GM04503 (cell line): ENCODE data around the gene PJA1.

Experiments used
- DNase-seq: peaks from one replicate; pipeline ENCODE4 v3.0.0-alpha.2; 2012; ENCODE audit warnings: low read depth

The PJA1 gene

GRCh38 chrX:69170319-69170718 is 5.1 kb upstream of the PJA1 start:
- no peak for DNase-seq

DNA sequence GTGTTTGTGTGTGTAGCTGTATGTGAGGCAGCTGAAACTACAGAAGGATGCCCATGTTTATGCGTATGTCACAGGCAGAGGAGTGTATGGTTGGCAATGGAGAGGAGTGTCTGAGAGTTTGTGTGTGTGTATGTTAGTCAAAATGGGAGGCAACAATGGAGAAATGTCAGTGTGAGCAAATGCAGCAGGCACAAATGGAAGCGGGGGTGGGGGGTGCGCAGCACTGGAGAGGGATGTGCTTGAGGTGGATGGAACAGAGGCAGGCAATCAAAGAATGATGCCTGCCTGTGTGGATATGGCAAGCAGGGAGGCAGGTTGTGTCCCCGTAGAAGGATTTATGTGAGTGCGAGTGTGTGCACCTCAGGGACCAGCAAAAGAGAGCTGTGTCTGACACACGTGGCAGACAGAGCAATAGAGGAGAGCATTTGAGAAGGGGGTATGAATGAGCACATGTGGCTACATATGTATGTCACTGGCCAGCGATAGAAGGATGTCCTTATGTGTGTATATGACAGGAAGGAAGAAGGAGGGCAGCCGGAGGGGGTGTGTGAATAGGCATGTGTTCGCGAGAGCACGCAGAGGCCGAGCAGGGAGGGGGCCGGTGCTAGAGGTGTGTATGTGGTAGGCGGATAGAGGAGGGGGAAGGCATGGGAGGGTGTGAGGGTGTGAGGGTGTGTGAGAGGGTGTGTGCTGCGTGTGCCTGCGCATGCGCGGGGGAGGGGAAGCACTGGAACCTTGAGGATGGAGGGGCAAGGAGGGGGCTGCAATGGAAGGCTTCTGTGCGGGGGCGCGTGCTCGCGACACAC is 1.1 kb downstream of the PJA1 start:
- no peak for DNase-seq

- no peak for DNase-seq
Measured at GRCh38 chrX:69162361-69162865, 2.8 kb downstream of the PJA1 start.

DNA sequence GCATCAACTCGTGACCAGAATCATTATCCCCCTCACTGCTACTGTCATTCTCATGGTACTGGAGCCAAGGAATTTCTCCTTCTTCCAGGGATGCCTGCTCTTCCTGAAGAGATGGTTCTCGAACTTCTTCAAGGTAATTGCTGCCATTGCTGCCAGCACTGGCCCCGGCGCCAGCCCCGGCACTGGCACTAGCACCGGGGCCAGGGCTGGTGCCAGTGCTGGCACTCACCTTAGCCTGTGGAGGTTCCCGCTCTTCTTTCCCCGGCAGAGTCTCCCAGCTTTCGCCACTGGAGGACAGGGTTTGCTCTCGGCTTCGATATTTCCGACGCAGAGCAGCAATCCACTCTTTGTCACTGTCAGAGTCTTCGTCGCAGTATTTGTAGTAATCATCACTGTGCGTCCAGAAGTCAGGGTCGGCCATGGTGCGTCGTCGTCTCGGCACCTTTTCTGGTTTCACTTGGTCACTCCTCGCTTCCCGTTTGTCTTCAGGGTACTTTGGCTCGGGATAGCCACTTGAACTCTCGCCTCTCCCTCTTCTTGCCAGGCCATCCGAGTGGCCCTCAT is 3.4 kb downstream of the PJA1 start:
- DNase-seq = no peak

DNA sequence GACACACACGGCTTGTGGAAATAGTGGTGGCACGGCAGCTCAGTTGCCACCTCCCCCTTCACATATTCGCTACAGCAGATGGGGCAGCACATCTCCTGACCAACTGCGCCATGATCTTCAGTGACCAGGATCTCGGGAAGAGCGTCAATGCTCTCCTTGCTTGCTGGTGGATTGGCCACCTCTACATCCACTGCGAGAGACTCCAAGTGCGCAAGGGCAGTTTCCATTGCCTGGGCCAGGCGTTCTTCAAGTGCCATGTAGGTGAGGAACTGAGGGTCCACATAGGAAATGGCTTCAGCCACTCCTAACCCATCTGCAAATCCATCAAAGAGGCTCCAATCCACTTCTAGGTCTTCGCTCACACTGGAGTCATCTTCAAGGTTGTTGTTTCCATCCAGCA is 3.9 kb downstream of the PJA1 start:
- DNase-seq = no peak

DNA sequence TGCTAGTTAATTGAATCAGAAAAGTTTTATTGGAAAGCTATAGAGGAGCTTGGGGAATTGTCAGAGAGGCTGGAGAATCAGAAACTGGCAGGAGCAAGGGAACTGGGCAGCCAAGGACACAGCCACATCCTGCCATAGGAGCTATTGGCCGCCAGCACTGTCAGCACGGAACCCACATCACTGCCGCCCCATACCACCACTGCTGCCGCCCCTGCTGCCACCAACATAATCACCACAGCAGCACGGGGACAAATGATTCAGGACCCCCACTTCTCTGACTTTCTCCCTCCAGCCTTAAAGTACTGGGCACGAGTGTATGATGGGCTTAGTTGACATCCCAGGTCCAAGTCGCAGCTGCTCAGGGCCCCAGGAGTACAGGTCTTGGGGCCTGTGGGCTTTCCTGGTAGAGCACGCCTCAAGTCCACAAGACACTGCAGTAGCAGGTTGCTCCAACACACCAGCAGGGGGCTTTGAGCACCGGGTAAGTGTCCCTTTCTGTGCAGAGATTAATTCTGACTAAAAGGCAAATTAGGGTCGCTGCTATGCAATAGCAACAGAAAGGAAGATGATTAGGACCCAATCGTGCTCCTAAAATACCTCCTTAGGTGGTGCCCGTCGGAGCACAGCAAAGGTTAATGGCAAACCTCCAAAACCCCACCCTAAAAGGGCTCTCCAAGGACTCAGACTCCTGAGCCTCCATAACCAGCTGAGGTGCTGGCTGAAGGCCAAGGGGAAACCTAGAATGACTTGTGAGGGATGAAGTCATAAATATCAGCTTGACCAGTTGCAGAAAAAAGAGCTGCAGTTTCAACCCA is 6.9 kb downstream of the PJA1 start:
- DNase-seq = no peak

DNA sequence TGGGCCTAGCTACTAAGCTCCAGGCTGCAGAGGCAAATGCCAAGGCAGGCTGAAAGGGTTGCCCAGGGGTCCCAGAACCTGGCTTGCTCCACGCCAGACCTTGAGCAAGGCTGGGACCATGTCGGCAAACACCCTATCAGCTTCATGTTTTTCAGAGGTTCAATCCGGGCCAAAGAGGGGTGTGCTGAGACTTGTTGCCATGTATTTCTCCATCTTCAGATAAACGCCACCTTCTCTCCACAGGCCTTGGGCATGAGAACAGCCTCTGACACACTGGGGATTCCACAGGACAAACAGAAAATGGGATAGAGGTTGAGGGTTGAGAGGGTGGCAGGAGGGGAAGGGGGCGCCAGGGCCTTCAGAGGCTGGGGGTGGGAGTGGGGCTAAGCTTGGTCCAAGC is 8.6 kb downstream of the PJA1 start:
- no peak for DNase-seq

DNA sequence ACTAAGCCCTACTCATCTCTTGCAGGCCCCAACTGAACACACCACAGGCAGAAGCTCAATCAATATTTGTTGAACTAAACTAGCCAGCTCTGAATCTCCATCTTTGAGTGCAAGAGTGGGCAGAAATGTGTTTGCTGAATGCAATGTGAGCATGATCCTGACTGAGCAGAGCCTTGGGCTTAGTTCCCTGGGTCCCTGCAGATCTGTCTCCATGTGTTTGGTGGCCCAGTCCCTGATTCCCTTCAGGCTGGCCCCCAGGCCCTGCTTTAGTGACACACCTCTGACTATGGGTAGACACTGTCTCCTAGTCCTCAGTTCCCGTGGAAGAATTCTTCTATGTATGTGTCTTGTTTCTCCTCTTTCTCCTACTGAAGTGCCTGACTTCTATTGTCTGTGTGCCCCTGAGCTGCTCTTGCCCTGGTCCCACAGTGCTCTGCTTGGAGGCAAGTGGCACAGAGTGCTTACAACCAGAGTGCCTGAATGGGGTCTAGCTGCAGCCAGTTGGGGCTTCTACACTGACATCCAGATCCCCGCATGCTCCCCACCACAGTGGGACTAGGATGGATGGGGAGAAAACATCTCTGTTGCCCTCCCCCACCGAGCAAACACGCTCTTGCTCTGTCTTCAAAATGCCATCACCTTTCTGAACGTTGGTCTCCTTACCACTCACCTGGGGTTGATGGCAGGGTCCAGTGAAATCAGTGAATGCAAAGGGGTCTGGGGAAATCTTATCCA is 9.3 kb downstream of the PJA1 start:
- no peak for DNase-seq

GRCh38 chrX:69154051-69154450 is 11.2 kb downstream of the PJA1 start:
- DNase-seq = no peak

DNA sequence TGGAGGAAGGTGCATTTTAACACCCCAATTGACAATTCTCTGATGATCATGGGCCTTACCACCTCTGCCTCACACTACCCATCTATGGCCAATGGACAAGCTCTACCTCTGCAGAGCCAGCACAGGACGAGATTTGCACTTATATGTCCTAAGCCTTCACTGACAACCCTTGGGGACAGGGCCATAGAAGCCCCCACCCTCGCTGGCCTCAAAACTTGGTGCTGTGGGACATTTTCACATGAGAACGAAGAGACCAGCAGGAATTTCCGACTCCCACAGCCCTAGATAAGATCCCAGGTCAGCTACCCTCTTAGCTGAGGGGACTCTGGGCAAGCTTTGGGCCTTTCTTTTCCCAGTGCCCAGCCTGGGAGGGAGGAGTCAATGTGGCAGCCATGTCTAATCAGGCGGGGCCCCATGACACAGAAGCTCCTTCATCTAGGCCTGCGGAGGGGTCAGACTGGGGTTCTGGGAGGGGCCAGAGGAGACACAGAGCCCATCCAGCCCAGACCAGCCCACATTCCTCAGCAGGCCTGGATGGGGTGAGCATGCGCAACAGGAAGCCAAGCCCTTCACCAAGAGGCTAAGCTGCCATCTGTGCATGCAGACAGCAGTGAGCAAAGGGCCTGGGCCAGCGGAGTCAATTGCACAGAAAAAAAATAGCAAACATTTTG is 12.1 kb downstream of the PJA1 start:
- no peak for DNase-seq

GRCh38 chrX:69152417-69152841 is 12.8 kb downstream of the PJA1 start:
- DNase-seq = no peak

DNA sequence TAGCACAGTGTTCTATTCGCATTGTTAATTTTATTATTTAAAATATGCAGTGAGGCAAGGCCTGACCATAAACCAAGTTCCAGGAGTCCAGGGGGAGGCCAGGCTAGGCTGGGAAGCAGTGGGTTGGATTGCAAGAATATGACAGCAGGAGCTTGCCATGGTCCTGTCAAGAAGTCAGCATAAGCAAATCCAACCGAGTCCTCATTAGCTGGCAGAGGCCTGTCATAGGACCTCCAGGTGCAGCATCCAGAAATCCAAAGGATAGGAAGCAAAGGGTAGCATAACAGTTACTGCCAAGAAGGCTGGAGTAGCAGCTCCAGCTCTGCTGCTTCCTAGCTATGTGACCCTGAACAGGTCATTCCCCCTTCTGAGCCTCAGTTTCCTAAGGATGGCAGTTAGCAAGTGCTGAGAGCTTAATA is 13.4 kb downstream of the PJA1 start:
- no peak for DNase-seq

DNA sequence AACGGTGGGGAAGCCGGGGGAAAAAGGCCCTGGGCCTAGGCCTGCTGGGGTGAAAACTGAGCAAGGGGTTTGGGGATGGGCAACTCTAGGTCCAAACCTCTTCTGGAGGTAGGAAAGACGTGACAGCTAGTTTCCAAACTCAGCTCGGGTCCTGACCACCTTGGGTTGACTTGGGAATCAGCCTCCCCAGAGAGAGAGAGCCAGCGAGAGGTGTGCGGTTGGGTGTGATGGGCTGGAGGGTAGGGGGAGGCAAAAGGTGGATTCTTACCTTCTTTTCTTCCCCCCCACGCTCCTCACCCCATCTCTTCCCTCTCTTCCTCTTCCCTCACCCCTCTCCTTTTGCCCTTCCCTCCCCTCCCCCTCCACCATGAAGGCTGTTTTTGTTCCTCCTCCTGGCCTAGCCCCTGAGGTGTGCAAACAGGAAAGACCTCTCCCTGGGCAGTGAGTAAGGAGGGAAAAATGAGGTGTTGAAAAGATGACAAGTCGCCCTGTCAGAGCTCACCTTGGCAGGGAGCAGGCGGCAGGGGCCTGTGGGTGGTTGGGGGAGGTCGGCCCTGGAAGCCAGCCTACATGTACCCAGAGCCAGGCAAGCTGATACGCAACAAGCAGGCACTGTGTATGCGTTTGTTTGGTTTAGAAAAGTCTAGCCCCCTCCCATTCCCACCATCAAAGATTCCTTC is 14.8 kb downstream of the PJA1 start:
- no peak for DNase-seq

DNA sequence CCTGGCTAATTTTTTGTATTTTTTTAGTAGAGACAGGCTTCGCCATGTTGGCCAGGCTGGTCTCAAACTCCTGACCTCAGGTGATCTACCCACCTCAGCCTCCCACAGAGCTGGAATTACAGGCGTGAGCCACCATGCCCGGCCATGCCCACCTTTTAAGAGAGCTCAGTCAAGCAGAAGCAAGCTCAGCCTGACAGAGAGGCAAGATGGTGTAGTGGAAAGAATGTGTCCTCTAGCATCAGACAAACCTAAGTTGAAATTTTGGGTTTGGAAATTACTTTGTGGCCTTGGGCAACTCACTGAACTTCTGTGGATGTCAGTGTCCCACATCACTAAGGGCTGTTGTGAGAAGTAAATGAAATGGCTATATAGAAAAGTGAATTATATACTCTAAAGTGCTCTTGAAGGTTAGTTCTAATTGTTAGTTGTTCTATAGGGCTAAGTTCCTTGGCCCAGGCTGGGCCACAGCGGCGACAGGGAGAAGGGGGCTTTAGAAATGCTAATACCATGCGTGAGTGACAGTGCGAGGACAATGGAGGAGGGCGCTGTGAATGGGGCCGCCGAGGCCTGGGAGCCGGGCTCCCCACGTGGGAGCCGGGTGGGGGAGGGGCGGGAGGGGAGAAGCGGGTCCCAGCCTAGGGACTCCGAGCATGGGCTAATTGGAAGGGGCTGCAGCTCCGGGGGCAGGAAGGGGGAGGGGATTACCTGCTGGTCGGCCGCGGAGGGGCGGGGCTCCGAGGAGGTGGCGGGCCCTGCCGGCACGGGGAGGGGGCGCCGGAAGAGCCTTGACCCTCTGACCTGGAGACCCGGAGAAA is 15.6 kb downstream of the PJA1 start:
- DNase-seq = no peak

DNA sequence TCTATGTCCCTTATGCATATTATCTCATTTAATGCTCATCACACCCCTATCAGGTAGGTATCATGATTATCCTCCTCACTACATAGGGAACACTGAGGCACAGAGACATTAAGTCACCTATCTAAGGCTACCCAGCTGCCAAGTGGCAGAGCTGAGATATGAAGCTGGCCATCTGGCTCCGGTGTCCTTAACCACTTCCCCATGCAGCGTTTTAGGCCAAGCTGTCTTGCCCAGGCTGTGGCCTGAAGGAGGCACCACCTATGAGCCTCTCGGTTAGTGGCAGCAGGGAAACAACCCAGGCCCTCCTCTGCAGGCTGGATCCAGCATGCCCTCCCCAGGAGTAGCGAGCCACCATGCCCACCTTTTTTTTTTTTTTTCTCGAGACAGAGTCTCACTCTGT is 16.3 kb downstream of the PJA1 start:
- no peak for DNase-seq

DNA sequence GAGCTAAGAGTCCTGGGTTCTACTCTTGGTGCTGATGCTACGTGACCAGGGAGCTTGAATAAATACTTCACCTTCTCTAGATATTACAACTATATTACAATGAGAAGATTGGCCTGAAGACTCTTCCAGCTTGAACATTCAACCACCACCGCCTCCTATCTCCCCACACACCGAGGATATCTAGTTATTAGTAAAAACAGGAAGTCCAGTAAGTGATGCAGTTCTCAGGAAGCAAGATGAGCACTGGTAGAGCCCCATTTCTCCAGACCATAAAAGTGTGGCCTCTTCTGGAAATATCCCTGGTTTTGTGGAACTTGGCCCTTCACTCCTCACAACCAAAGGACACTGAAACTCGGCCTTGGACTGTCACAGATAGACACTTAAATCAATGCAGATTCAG is 18.5 kb downstream of the PJA1 start:
- no peak for DNase-seq

DNA sequence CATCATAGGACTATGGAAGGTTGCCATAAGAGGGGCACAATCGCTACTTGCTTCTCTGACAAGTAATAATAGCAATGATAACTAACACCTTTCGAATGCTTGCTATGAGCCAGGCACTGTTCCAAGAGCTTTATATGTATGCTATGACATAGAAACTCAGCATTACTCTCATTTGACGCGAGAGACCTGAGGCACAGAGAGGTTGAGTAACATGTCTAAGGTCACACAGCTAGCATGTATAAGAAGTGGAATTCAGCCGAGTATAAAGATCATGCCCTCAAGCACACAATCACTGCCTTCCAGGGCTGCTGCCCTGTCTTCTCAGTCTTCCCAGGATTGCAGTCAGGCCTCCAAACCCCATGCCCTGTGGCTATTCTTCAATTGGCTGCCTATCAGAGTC is 19.5 kb downstream of the PJA1 start:
- DNase-seq = no peak

DNA sequence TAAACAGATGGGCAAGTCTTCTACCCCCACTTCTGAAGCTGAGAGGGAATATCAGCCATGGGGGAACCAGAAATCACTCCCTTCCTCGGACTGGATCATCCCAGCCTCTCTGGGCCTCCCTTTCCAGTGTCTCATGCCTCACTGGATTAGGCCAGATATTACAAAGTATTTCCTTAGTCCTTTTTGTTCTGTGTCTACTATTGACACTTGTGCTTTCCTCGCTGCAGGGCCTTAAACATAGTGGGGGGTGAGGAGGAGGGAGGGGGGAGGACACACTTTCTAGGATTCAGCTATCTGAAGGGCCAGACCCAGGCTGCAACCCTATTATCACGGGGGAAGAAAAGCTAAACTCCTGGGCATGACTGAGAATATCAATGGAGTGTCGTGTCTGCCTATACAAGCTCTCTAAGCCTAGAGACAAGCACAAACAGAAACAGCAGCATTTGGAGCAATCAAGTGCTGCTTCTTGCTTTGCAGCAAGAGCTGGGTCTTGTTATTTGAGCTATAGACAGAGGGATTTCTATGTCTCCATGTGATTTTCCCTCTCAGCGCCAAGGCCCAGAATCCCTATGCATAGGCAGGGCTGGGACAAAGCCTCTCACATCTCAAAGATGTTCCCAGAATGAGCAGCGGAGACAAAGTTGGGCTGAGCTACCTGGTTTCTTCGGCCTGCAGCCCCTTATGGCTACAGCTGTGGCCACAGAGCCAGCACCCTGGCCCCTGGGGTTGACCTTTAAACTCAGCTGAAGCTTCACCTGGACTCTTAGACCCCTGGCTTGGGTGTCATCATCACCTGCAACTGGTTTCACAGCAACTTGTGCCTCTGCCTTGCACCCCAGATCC is 20.2 kb downstream of the PJA1 start:
- no peak for DNase-seq

DNA sequence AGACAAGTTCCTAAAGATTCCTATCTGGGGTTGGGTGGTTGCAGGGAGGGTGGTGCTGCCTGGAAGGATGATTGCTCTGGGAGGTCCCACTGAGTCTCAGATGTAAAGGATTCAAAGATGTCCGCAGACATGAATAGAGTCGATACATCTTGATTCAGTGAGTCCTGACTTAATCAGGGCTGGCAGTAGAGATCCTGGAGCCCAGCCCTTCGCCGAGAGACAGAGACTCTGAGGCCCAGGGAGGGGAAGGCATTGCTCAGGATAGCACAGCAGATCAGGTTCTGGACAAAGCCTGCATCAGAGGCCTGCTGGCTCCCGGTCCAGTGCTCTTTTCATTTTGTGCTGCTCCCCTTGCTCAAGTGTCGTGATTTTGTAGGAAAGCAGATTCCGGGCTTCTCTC is 21.7 kb downstream of the PJA1 start:
- DNase-seq = no peak
